ENCODE data around the gene AFF2. TPM values are rescaled to one million over a fixed set of nuclear protein-coding genes. Genes with fewer than 3 reads are reported as not detected.

Gene AFF2
- total and polyA plus RNA-seq, 4 experiments from 2014 or later: 0.03 to 1.0 (median 0.90) TPM; not detected in 1

DNA sequence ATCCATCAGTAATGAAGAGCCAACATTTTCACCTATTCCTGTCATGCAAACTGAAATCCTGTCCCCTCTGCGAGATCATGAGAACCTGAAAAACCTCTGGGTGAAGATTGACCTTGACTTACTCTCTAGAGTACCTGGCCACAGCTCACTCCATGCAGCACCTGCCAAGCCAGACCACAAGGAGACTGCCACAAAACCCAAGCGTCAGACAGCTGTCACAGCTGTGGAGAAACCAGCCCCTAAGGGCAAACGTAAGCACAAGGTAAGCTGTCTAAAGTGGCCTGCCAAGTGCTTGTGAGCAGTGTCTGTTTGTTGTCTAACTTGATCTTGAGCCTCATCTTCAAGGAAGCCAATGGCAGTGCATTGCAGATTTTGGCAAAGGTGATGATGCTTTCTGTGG, 455.9 kb downstream of the AFF2 start:
- no peaks in the 10 kb centered on the region for H3K36me3 Mint-ChIP-seq
- Histone ChIP-seq H3K27ac (ENCODE audit: low read depth, low read length) (no peak overlapping the region), H3K36me3 (ENCODE audit: insufficient read depth, low read length) (no peaks in the 10 kb centered on the region), H3K27me3 (ENCODE audit: insufficient read depth, low read length) (no peaks in the 10 kb centered on the region), H3K4me3 (ENCODE audit: low read length in 2 of 2) (no peak overlapping the region), H3K4me1 (ENCODE audit: insufficient read depth, low read length) (no peaks in the 10 kb centered on the region), H3K9me3 (ENCODE audit: control insufficient read depth in 1 of 2, low read length in 2 of 2) (no peaks in the 10 kb centered on the region)
- H3K4me3 Mint-ChIP-seq: no peak overlapping the region
- H3K4me1 Mint-ChIP-seq: no peaks in the 10 kb centered on the region
- intact Hi-C loops (cut with micrococcal nuclease): no loop called here
- CTCF ChIA-PET (ENCODE audit: partially characterized antibody): no interaction called here
- POLR2A ChIA-PET (ENCODE audit: partially characterized antibody): no interaction called here
- peaks cover 0 to 2% (median 0%) of the 10 kb centered on the region in 8 donors for H3K9me3 Mint-ChIP-seq
- DNase-seq: no peak
- no peak overlapping the region for H3K27ac Mint-ChIP-seq
- no peaks in the 10 kb centered on the region for H3K27me3 Mint-ChIP-seq

DNA sequence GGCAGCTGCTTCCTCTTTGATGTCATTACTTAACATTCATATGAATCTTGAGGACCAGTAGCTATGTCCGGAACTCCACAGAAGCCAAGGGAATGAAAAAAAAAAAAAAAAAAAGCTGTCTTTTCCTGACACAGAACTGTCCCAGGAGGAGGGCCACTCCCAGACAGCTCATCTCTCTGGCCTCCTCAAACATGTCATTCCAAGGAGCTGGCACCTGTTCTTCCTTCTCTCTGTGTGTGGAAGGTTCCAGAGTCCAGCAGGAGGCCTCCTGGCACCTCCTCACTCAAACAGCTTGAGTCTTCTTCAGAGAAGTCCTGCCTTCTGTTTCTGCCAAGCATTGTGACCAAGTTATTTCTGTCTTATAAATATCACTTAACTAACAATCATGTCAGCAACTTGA, 458.5 kb downstream of the AFF2 start:
- POLR2A ChIA-PET (ENCODE audit: partially characterized antibody): no interaction called here
- H3K4me1 ChIP-seq (ENCODE audit: insufficient read depth, low read length): no peaks in the 10 kb centered on the region
- H3K4me3 ChIP-seq (ENCODE audit: low read length in 2 of 2): no peak overlapping the region
- H3K27ac ChIP-seq (ENCODE audit: low read depth, low read length): no peak overlapping the region
- Mint-ChIP-seq H3K36me3 (no peaks in the 10 kb centered on the region), H3K4me1 (no peaks in the 10 kb centered on the region), H3K9me3 (no peaks in the 10 kb centered on the region), H3K27ac (no peak overlapping the region), H3K4me3 (no peak overlapping the region), H3K27me3 (no peaks in the 10 kb centered on the region)
- H3K36me3 ChIP-seq (ENCODE audit: insufficient read depth, low read length): no peaks in the 10 kb centered on the region
- CTCF ChIA-PET (ENCODE audit: partially characterized antibody): no interaction called here
- DNase-seq: no peak
- no peaks in the 10 kb centered on the region for H3K9me3 ChIP-seq (ENCODE audit: control insufficient read depth in 1 of 2, low read length in 2 of 2)
- no peaks in the 10 kb centered on the region for H3K27me3 ChIP-seq (ENCODE audit: insufficient read depth, low read length)
- intact Hi-C loops (cut with micrococcal nuclease): no loop called here

- Mint-ChIP-seq H3K4me3 (no peak overlapping the region), H3K4me1 (no peaks in the 10 kb centered on the region), H3K36me3 (no peaks in the 10 kb centered on the region), H3K27me3 (no peaks in the 10 kb centered on the region), H3K27ac (peak overlapping the region in 1 of 7 donors; percentile 32), H3K9me3 (no peaks in the 10 kb centered on the region)
- no peak overlapping the region for H3K4me3 ChIP-seq (ENCODE audit: low read length in 2 of 2)
- no peaks in the 10 kb centered on the region for H3K27me3 ChIP-seq (ENCODE audit: insufficient read depth, low read length)
- no peak overlapping the region for H3K27ac ChIP-seq (ENCODE audit: low read depth, low read length)
- intact Hi-C loops (cut with micrococcal nuclease): no loop called here
- no peak for DNase-seq
- no peaks in the 10 kb centered on the region for H3K9me3 ChIP-seq (ENCODE audit: control insufficient read depth in 1 of 2, low read length in 2 of 2)
- ChIA-PET POLR2A (ENCODE audit: partially characterized antibody) (no interaction called here), CTCF (ENCODE audit: partially characterized antibody) (no interaction called here)
- H3K4me1 ChIP-seq (ENCODE audit: insufficient read depth, low read length): no peaks in the 10 kb centered on the region
- H3K36me3 ChIP-seq (ENCODE audit: insufficient read depth, low read length): no peaks in the 10 kb centered on the region
Observed at GRCh38 chrX:148960060-148960459, 459.6 kb downstream of the AFF2 start.

DNA sequence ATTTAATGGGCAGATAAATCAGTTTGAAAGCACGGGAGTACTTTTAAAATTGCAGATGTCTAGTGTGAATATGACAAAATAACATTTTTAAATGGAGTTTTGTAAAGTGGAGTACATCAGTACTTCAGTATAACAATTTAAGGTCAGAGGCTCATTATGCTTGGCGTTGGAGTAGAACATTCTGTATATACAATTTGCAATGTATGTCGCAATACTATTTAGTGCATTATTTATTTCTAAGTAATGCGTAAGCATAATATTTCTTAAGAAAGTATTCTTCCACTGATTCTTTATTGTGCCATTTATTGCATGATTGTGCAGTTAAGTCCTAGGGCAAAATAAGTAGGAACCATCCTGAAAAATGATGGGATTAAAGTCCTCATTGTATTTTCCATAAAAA, 461.6 kb downstream of the AFF2 start:
- Histone ChIP-seq H3K4me3 (ENCODE audit: low read length in 2 of 2) (no peak overlapping the region), H3K27me3 (ENCODE audit: insufficient read depth, low read length) (no peaks in the 10 kb centered on the region), H3K9me3 (ENCODE audit: control insufficient read depth in 1 of 2, low read length in 2 of 2) (no peaks in the 10 kb centered on the region), H3K27ac (ENCODE audit: low read depth, low read length) (no peak overlapping the region), H3K4me1 (ENCODE audit: insufficient read depth, low read length) (no peaks in the 10 kb centered on the region), H3K36me3 (ENCODE audit: insufficient read depth, low read length) (no peaks in the 10 kb centered on the region)
- Mint-ChIP-seq H3K4me3 (no peak overlapping the region), H3K9me3 (no peaks in the 10 kb centered on the region), H3K4me1 (no peaks in the 10 kb centered on the region), H3K27me3 (no peaks in the 10 kb centered on the region), H3K36me3 (no peaks in the 10 kb centered on the region), H3K27ac (no peak overlapping the region)
- intact Hi-C loops (cut with micrococcal nuclease): no loop called here
- DNase-seq: no peak
- ChIA-PET POLR2A (ENCODE audit: partially characterized antibody) (no interaction called here), CTCF (ENCODE audit: partially characterized antibody) (no interaction called here)

DNA sequence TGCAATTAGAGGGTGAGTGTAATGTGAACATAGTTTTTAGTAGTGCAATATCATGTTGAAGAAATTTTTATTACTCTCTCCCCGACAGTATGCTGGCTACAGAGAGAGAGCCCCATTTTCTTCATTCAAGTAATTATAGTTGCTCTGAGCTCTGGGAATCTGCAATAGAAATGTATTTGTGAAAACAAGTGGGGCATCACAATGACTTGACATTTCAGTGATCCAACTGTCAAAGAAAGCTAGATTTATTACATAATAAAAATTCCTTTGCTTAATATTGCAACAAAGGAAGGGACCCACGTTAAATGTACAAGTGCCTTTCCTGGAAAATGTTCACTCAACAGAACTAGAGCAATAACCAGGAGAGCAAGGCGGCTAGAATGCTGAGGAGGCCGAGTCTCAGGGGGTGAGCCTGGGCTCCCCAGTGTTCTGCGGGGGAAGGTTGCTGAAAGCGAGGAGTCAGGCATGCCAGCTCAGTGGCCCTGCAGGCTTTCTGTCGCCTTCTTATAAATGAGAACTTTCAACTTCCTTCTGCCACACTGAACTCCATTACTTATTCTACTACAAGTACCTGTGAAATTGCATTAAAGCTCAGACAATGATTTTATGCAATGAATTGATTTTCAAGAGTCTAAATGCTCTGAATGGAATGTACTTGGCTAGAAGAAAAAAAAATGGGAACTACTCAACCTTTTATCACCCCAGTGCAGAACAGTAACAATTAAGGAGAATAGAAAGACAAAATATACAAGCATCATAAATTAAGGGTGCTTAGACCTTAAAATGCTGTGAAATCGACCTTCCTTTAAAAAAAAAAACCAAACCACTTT, 476.4 kb downstream of the AFF2 start:
- Mint-ChIP-seq H3K27me3 (no peaks in the 10 kb centered on the region), H3K9me3 (no peaks in the 10 kb centered on the region), H3K27ac (no peak overlapping the region)

DNA sequence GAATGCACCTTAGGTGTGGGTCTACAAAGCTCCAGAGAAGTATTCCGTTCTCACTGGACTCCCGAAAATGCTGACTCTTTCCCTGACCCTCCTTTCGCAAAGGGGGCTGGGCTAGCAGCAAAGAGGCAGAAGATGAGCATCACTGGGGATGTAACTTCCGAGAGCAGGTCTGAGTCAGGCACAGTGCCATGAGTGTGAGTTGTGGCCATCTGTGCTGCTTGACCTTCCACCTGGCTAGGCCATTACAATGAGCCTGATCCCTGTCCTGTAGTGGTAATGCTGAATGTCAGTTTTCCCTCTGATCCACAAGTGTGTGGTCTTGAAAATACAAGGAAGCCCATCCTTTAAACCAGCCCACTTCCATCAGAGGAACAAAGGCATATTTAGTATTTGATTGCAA, 479.4 kb downstream of the AFF2 start:
- Mint-ChIP-seq H3K4me1 (peaks cover 0 to 5% (median 2%) of the 10 kb centered on the region in 4 donors), H3K36me3 (no peaks in the 10 kb centered on the region), H3K27ac (no peak overlapping the region), H3K4me3 (no peak overlapping the region), H3K9me3 (no peaks in the 10 kb centered on the region), H3K27me3 (no peaks in the 10 kb centered on the region)
- Histone ChIP-seq H3K9me3 (ENCODE audit: control insufficient read depth in 1 of 2, low read length in 2 of 2) (no peaks in the 10 kb centered on the region), H3K4me3 (ENCODE audit: low read length in 2 of 2) (no peak overlapping the region), H3K27ac (ENCODE audit: low read depth, low read length) (no peak overlapping the region), H3K27me3 (ENCODE audit: insufficient read depth, low read length) (no peaks in the 10 kb centered on the region), H3K4me1 (ENCODE audit: insufficient read depth, low read length) (no peaks in the 10 kb centered on the region), H3K36me3 (ENCODE audit: insufficient read depth, low read length) (no peaks in the 10 kb centered on the region)
- DNase-seq: no peak
- POLR2A ChIA-PET (ENCODE audit: partially characterized antibody): no interaction called here
- intact Hi-C loops (cut with micrococcal nuclease): no loop called here
- CTCF ChIA-PET (ENCODE audit: partially characterized antibody): no interaction called here

More for the DNA sequence above, 476.4 kb downstream of the AFF2 start:
- CTCF ChIA-PET (ENCODE audit: partially characterized antibody): no interaction called here
- H3K27ac ChIP-seq (ENCODE audit: low read depth, low read length): no peak overlapping the region
- H3K27me3 ChIP-seq (ENCODE audit: insufficient read depth, low read length): no peaks in the 10 kb centered on the region
- Mint-ChIP-seq H3K4me1 (no peaks in the 10 kb centered on the region), H3K4me3 (no peak overlapping the region), H3K36me3 (no peaks in the 10 kb centered on the region)
- H3K4me1 ChIP-seq (ENCODE audit: insufficient read depth, low read length): no peaks in the 10 kb centered on the region
- no peaks in the 10 kb centered on the region for H3K36me3 ChIP-seq (ENCODE audit: insufficient read depth, low read length)
- intact Hi-C loops (cut with micrococcal nuclease): no loop called here
- POLR2A ChIA-PET (ENCODE audit: partially characterized antibody): no interaction called here
- no peak for DNase-seq
- no peak overlapping the region for H3K4me3 ChIP-seq (ENCODE audit: low read length in 2 of 2)
- H3K9me3 ChIP-seq (ENCODE audit: control insufficient read depth in 1 of 2, low read length in 2 of 2): no peaks in the 10 kb centered on the region

- no peak for DNase-seq
- H3K27me3 Mint-ChIP-seq: no peaks in the 10 kb centered on the region
- no peak overlapping the region for H3K4me3 ChIP-seq (ENCODE audit: low read length in 2 of 2)
- no peak overlapping the region for H3K27ac ChIP-seq (ENCODE audit: low read depth, low read length)
- H3K4me3 Mint-ChIP-seq: no peak overlapping the region
- H3K4me1 Mint-ChIP-seq: peaks cover 0 to 5% (median 2%) of the 10 kb centered on the region in 4 donors
- H3K36me3 ChIP-seq (ENCODE audit: insufficient read depth, low read length): no peaks in the 10 kb centered on the region
- H3K9me3 ChIP-seq (ENCODE audit: control insufficient read depth in 1 of 2, low read length in 2 of 2): no peaks in the 10 kb centered on the region
- intact Hi-C loops (cut with micrococcal nuclease): no loop called here
- no peaks in the 10 kb centered on the region for H3K27me3 ChIP-seq (ENCODE audit: insufficient read depth, low read length)
- no peaks in the 10 kb centered on the region for H3K4me1 ChIP-seq (ENCODE audit: insufficient read depth, low read length)
- ChIA-PET POLR2A (ENCODE audit: partially characterized antibody) (no interaction called here), CTCF (ENCODE audit: partially characterized antibody) (no interaction called here)
- no peak overlapping the region for H3K27ac Mint-ChIP-seq
- no peaks in the 10 kb centered on the region for H3K9me3 Mint-ChIP-seq
- no peaks in the 10 kb centered on the region for H3K36me3 Mint-ChIP-seq
Observed at GRCh38 chrX:148984238-148984637, 483.8 kb downstream of the AFF2 start.

GRCh38 chrX:148991502-148991901, 491.1 kb downstream of the AFF2 start:
- intact Hi-C loops (cut with micrococcal nuclease): no loop called here
- Mint-ChIP-seq H3K4me3 (no peak overlapping the region), H3K4me1 (no peaks in the 10 kb centered on the region), H3K9me3 (no peaks in the 10 kb centered on the region), H3K36me3 (no peaks in the 10 kb centered on the region), H3K27ac (no peak overlapping the region), H3K27me3 (no peaks in the 10 kb centered on the region)
- H3K4me1 ChIP-seq (ENCODE audit: insufficient read depth, low read length): no peaks in the 10 kb centered on the region
- no peak overlapping the region for H3K4me3 ChIP-seq (ENCODE audit: low read length in 2 of 2)
- no peaks in the 10 kb centered on the region for H3K36me3 ChIP-seq (ENCODE audit: insufficient read depth, low read length)
- no peak overlapping the region for H3K27ac ChIP-seq (ENCODE audit: low read depth, low read length)
- H3K9me3 ChIP-seq (ENCODE audit: control insufficient read depth in 1 of 2, low read length in 2 of 2): no peaks in the 10 kb centered on the region
- POLR2A ChIA-PET (ENCODE audit: partially characterized antibody): no interaction called here
- no peaks in the 10 kb centered on the region for H3K27me3 ChIP-seq (ENCODE audit: insufficient read depth, low read length)
- CTCF ChIA-PET (ENCODE audit: partially characterized antibody): no interaction called here
- no peak for DNase-seq

All from CD4-positive, alpha-beta memory T cell (primary cell).